GM21423 (cell line): ENCODE results near the gene CSF3R.
"Not testable (repeated sequence)": the region's sequence is repeated elsewhere in the genome, so short reads cannot be mapped to it uniquely, and the experiment has no call there.

Experiments
- ATAC-seq: cut with Tn5 transposase; IDR thresholded peaks from one replicate; pipeline ENCODE4 v1.9.1; 2021; ENCODE audit warnings: mild to moderate bottlenecking, moderate library complexity; ENCODE audit not compliant: unreplicated experiment

The CSF3R gene

GRCh38 chr1:36513676-36514473 is 31.2 kb upstream of the CSF3R start:
- no peak for ATAC-seq

- ATAC-seq, result no peak
These were observed 30.1 kb upstream of the CSF3R start for GRCh38 chr1:36512842-36513241.

GRCh38 chr1:36511804-36512798 is 29.4 kb upstream of the CSF3R start:
- ATAC-seq, result no peak

- not testable (repeated sequence) for ATAC-seq
These were observed 28.5 kb upstream of the CSF3R start for GRCh38 chr1:36511220-36511619.

- ATAC-seq, result no peak
These were observed 27.7 kb upstream of the CSF3R start for GRCh38 chr1:36510418-36510817.

- no peak for ATAC-seq
These were observed 25.5 kb upstream of the CSF3R start for GRCh38 chr1:36508257-36508656.

- ATAC-seq, result no peak
These were observed 23.7 kb upstream of the CSF3R start for GRCh38 chr1:36506276-36506920.

- no peak for ATAC-seq
These were observed 21.0 kb upstream of the CSF3R start for GRCh38 chr1:36503733-36504132.

GRCh38 chr1:36503159-36503558 is 20.4 kb upstream of the CSF3R start:
- ATAC-seq, result no peak

- no peak for ATAC-seq
These were observed 19.9 kb upstream of the CSF3R start for GRCh38 chr1:36502616-36503015.

- not testable (repeated sequence) for ATAC-seq
These were observed 19.2 kb upstream of the CSF3R start for GRCh38 chr1:36501911-36502310.

GRCh38 chr1:36497207-36497606 is 14.5 kb upstream of the CSF3R start:
- no peak for ATAC-seq

- no peak for ATAC-seq
These were observed 12.3 kb upstream of the CSF3R start for GRCh38 chr1:36494971-36495370.

GRCh38 chr1:36493524-36493923 is 10.8 kb upstream of the CSF3R start:
- no peak for ATAC-seq

GRCh38 chr1:36492491-36492890 is 9.8 kb upstream of the CSF3R start:
- ATAC-seq, result no peak

- not testable (repeated sequence) for ATAC-seq
These were observed 6.7 kb upstream of the CSF3R start for GRCh38 chr1:36489258-36490051.

GRCh38 chr1:36487906-36488305 is 5.2 kb upstream of the CSF3R start:
- ATAC-seq, result no peak

- ATAC-seq, result not testable (repeated sequence)
These were observed 4.6 kb upstream of the CSF3R start for GRCh38 chr1:36487336-36487725.

GRCh38 chr1:36486439-36487335 is 4.0 kb upstream of the CSF3R start:
- no peak for ATAC-seq

GRCh38 chr1:36486093-36486438 is 3.4 kb upstream of the CSF3R start:
- ATAC-seq, result no peak
